Measurements from ENCODE around the gene CERS6.
A peak's percentile ranks its signal among the peaks of the same experiment; 100 is the strongest.
"Not testable (repeated sequence)": the region's sequence is repeated elsewhere in the genome, so short reads cannot be mapped to it uniquely, and the experiment has no call there.

The CERS6 gene

GRCh38 chr2:168635065-168635577 lies 179.0 kb downstream of the CERS6 start:
- DNase-seq: peak in 8 of 51 donors; percentile 1 to 29 (median 6)

GRCh38 chr2:168639018-168639417 lies 182.9 kb downstream of the CERS6 start:
- no peak for DNase-seq

GRCh38 chr2:168639441-168639898 lies 183.4 kb downstream of the CERS6 start:
- DNase-seq: no peak

GRCh38 chr2:168640039-168640438 lies 184.0 kb downstream of the CERS6 start:
- no peak for DNase-seq

GRCh38 chr2:168641636-168642035 lies 185.6 kb downstream of the CERS6 start:
- DNase-seq: no peak

GRCh38 chr2:168642873-168643272 lies 186.8 kb downstream of the CERS6 start:
- no peak for DNase-seq

GRCh38 chr2:168643979-168644378 lies 187.9 kb downstream of the CERS6 start:
- no peak for DNase-seq

GRCh38 chr2:168645696-168646338 lies 189.7 kb downstream of the CERS6 start:
- DNase-seq: no peak

- no peak for DNase-seq
Measured at GRCh38 chr2:168649105-168649504, 193.0 kb downstream of the CERS6 start.

GRCh38 chr2:168649562-168649961 lies 193.5 kb downstream of the CERS6 start:
- DNase-seq: no peak

- DNase-seq: no peak
Measured at GRCh38 chr2:168650139-168650538, 194.1 kb downstream of the CERS6 start.

GRCh38 chr2:168650781-168651180 lies 194.7 kb downstream of the CERS6 start:
- DNase-seq: no peak

- DNase-seq: no peak
Measured at GRCh38 chr2:168652997-168653921, 197.2 kb downstream of the CERS6 start.

- no peak for DNase-seq
Measured at GRCh38 chr2:168654705-168655104, 198.6 kb downstream of the CERS6 start.

GRCh38 chr2:168655207-168655606 lies 199.1 kb downstream of the CERS6 start:
- no peak for DNase-seq

GRCh38 chr2:168657378-168657777 lies 201.3 kb downstream of the CERS6 start:
- not testable (repeated sequence) for DNase-seq

GRCh38 chr2:168658706-168659105 lies 202.6 kb downstream of the CERS6 start:
- DNase-seq: no peak

- DNase-seq: no peak
Measured at GRCh38 chr2:168660870-168661862, 205.1 kb downstream of the CERS6 start.

- no peak for DNase-seq
Measured at GRCh38 chr2:168661863-168662256, 205.8 kb downstream of the CERS6 start.

- no peak for DNase-seq
Measured at GRCh38 chr2:168662651-168663208, 206.7 kb downstream of the CERS6 start.

- no peak for DNase-seq
Measured at GRCh38 chr2:168663993-168664392, 207.9 kb downstream of the CERS6 start.

Data from hypothalamus (tissue), 51 donors.